H1 (cell line): Measurements from ENCODE around the gene MEA1. TPM values are rescaled to one million over a fixed set of nuclear protein-coding genes. Genes with fewer than 3 reads are reported as not detected.

Experiments
- ASH2L ChIP-seq: fragments of 200-600, 300-600 bp; sonication (generic); IDR thresholded peaks from one replicate; pipeline ENCODE4 v1.7.1; 2017; ENCODE audit warnings: low read length
- CBX5 ChIP-seq: fragments of 300-800, 300-1000 bp; sonication (generic); IDR thresholded peaks from 2 replicates; pipeline ENCODE4 v1.7.1; 2016; ENCODE audit warnings: antibody characterized with exemption, low read length, low read depth
- EP300 ChIP-seq, 2 experiments: IDR thresholded peaks; 1 replicate in 1 of 2; 2 replicates in 1 of 2; pipeline ENCODE4 v1.6.1; 2011 to 2012; ENCODE audit warnings: low read depth in 2 of 2, low read length in 2 of 2, mild to moderate bottlenecking in 2 of 2, borderline replicate concordance in 1 of 2, inconsistent platforms in 1 of 2, moderate library complexity in 1 of 2
- JUND ChIP-seq: IDR thresholded peaks from 2 replicates; pipeline ENCODE4 v1.6.1; 2011; ENCODE audit warnings: mild to moderate bottlenecking, improper control_type of control experiment, low read length
- MAFK ChIP-seq: IDR thresholded peaks from 2 replicates; pipeline ENCODE4 v1.6.1; 2012; ENCODE audit warnings: low read depth, mild to moderate bottlenecking, improper control_type of control experiment, low read length
- SP2 ChIP-seq: IDR thresholded peaks from 2 replicates; pipeline ENCODE4 v1.6.1; 2012; ENCODE audit warnings: mild to moderate bottlenecking, low read length, inconsistent platforms
- TBP ChIP-seq: IDR thresholded peaks from 2 replicates; pipeline ENCODE4 v1.6.1; 2011; ENCODE audit warnings: low read depth, low read length, improper control_type of control experiment
- polyA plus RNA-seq, 7 experiments: library from polyadenylated mRNA; depleted of rRNA in 3 of 7; stranded (reverse) in 5 of 7; unstranded in 2 of 7; fragments of >200 nt in 5 of 7; fragments of 200-250 nt in 2 of 7; gene quantifications; 1 replicate in 5 of 7; 2 replicates in 1 of 7; 4 replicates in 1 of 7; pipeline versions ENCODE4 v1.2.1 to v1.2.3, GENCODE V29; 2011 to 2013; ENCODE audit warnings: missing spikeins in 2 of 7, mixed read lengths in 2 of 7
- total RNA-seq: library from RNA; stranded (reverse); fragmentation: NEBNext Ultra II Directional; extraction: Animal tissue kit (Norgen Biotek cat#: 25700); gene quantifications from 2 replicates; pipeline ENCODE4 v1.2.1, GENCODE V29; 2021
- TF ChIP-seq, protein P1 (sequence below): fragments of 300-600 bp; sonication (generic); IDR thresholded peaks from 2 replicates; pipeline ENCODE4 v1.7.1; 2012; ENCODE audit warnings: low read length, moderate library complexity, mild to moderate bottlenecking, inconsistent platforms; ENCODE audit not compliant: insufficient replicate concordance

MEA1 gene
- total and polyA plus RNA-seq, 2 of the 8 experiments (the other 6 are each of a cell fraction or from before 2014, with no cell fraction given): 94.2 to 96.4 TPM

DNA sequence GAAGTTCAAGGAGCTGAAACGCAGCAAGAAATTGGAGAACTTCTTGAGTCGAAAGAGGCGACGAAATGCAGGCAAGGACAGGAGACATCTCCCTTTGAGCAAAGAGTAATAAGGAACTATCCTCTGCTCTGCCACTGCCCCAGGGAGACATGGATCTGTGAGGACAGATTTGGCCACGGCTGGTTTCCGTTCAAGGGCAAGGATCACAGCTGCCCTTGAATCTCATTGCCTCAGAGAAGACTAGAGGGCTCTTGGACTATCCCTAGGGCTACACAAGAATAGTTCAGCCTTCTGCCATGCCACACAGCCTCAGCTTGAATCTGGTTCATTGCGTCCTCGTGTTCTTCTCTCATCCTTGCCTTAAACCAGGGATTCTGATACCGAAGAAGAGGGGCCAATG, 15.4 kb upstream of the MEA1 start (continued):
- TF ChIP-seq, protein P1, sequence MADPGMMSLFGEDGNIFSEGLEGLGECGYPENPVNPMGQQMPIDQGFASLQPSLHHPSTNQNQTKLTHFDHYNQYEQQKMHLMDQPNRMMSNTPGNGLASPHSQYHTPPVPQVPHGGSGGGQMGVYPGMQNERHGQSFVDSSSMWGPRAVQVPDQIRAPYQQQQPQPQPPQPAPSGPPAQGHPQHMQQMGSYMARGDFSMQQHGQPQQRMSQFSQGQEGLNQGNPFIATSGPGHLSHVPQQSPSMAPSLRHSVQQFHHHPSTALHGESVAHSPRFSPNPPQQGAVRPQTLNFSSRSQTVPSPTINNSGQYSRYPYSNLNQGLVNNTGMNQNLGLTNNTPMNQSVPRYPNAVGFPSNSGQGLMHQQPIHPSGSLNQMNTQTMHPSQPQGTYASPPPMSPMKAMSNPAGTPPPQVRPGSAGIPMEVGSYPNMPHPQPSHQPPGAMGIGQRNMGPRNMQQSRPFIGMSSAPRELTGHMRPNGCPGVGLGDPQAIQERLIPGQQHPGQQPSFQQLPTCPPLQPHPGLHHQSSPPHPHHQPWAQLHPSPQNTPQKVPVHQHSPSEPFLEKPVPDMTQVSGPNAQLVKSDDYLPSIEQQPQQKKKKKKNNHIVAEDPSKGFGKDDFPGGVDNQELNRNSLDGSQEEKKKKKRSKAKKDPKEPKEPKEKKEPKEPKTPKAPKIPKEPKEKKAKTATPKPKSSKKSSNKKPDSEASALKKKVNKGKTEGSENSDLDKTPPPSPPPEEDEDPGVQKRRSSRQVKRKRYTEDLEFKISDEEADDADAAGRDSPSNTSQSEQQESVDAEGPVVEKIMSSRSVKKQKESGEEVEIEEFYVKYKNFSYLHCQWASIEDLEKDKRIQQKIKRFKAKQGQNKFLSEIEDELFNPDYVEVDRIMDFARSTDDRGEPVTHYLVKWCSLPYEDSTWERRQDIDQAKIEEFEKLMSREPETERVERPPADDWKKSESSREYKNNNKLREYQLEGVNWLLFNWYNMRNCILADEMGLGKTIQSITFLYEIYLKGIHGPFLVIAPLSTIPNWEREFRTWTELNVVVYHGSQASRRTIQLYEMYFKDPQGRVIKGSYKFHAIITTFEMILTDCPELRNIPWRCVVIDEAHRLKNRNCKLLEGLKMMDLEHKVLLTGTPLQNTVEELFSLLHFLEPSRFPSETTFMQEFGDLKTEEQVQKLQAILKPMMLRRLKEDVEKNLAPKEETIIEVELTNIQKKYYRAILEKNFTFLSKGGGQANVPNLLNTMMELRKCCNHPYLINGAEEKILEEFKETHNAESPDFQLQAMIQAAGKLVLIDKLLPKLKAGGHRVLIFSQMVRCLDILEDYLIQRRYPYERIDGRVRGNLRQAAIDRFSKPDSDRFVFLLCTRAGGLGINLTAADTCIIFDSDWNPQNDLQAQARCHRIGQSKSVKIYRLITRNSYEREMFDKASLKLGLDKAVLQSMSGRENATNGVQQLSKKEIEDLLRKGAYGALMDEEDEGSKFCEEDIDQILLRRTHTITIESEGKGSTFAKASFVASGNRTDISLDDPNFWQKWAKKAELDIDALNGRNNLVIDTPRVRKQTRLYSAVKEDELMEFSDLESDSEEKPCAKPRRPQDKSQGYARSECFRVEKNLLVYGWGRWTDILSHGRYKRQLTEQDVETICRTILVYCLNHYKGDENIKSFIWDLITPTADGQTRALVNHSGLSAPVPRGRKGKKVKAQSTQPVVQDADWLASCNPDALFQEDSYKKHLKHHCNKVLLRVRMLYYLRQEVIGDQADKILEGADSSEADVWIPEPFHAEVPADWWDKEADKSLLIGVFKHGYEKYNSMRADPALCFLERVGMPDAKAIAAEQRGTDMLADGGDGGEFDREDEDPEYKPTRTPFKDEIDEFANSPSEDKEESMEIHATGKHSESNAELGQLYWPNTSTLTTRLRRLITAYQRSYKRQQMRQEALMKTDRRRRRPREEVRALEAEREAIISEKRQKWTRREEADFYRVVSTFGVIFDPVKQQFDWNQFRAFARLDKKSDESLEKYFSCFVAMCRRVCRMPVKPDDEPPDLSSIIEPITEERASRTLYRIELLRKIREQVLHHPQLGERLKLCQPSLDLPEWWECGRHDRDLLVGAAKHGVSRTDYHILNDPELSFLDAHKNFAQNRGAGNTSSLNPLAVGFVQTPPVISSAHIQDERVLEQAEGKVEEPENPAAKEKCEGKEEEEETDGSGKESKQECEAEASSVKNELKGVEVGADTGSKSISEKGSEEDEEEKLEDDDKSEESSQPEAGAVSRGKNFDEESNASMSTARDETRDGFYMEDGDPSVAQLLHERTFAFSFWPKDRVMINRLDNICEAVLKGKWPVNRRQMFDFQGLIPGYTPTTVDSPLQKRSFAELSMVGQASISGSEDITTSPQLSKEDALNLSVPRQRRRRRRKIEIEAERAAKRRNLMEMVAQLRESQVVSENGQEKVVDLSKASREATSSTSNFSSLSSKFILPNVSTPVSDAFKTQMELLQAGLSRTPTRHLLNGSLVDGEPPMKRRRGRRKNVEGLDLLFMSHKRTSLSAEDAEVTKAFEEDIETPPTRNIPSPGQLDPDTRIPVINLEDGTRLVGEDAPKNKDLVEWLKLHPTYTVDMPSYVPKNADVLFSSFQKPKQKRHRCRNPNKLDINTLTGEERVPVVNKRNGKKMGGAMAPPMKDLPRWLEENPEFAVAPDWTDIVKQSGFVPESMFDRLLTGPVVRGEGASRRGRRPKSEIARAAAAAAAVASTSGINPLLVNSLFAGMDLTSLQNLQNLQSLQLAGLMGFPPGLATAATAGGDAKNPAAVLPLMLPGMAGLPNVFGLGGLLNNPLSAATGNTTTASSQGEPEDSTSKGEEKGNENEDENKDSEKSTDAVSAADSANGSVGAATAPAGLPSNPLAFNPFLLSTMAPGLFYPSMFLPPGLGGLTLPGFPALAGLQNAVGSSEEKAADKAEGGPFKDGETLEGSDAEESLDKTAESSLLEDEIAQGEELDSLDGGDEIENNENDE: no peak
- TF ChIP-seq SP2 (no peak), CBX5 (no peak), MAFK (no peak), ASH2L (no peak), JUND (no peak), EP300 (IDR thresholded peaks at IDR 0.05; ENCODE audit: borderline replicate concordance in 1 of 2, low read depth in 2 of 2, low read length in 2 of 2) (no peak), TBP (no peak)
